HG03095 (cell line): ENCODE results near the gene CDC34.

Experiments
- ATAC-seq: cut with Tn5 transposase; IDR thresholded peaks from one replicate; pipeline ENCODE4 v1.9.1; 2021; ENCODE audit warnings: moderate library complexity; ENCODE audit not compliant: unreplicated experiment

Gene CDC34

DNA sequence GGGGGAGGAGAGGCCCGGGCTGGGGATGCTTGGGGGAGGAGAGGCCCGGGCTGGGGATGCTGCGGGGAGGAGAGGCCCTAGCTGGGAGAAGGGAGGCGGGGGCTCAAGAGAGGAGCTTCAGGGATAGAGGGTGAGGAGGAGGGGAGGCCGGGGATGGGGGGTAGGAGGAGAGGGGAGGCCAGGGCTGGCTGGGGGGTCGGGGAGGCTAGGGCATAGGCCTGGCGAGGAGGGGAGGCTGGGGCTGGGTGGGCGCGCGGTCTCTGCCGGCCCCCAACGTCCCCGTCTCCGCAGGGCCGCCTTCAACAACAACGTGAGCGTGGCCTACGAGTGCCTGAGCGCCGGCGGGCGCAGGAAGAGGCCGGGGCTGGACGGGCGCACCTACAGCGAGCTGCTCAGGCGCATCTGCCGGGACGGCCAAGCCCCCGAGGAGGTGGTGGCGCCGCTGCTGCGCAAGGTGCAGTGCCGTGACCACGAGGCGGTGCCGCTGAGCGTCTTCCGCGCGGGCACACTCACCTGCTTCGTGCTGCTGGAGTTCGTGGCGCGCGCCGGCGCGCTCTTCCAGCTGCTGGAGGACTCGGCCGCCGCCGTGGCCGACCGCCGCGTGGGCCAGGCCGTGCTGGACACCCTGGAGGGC lies 12.8 kb upstream of the CDC34 start:
- ATAC-seq, result no peak

DNA sequence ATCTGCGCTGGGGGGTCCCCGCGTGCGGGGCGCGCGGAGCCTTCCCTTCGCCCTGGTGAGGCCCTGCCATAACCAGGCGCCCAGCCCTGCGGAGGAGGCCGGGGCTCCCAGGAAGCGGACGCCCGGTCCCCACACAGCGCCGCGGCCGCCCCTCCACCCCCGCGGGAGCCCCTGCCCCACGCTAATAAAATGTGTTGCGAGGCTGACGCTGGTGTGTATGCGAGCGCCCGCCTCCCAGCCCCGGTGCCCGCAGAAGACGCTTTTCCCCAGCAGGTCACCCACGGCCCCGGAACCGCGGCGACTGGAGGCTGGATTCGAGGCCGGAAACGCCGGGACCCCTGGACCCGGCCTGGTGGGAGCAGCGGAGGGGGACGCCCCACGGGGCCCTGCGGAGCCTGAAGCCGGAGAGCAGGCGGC lies 12.1 kb upstream of the CDC34 start:
- no peak for ATAC-seq

DNA sequence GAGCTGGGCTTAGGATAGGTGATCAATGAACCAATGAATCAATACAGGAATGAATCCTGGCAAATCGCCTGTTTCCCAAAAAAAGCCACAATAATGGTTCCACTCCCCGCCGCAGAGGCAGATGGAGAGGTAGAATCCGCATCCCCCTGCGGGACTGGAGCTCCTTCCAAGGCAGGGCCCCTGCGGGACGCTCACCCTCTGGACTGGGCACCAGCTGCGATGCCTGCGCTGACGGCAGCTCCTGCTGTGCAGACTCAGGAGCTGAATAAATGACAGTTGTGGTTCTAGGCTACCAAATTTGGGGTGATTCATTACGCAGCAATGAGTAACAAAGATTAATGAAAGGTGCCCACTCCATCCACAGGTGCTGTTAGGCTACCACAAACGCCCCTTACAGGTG lies 8.8 kb upstream of the CDC34 start:
- no peak for ATAC-seq

DNA sequence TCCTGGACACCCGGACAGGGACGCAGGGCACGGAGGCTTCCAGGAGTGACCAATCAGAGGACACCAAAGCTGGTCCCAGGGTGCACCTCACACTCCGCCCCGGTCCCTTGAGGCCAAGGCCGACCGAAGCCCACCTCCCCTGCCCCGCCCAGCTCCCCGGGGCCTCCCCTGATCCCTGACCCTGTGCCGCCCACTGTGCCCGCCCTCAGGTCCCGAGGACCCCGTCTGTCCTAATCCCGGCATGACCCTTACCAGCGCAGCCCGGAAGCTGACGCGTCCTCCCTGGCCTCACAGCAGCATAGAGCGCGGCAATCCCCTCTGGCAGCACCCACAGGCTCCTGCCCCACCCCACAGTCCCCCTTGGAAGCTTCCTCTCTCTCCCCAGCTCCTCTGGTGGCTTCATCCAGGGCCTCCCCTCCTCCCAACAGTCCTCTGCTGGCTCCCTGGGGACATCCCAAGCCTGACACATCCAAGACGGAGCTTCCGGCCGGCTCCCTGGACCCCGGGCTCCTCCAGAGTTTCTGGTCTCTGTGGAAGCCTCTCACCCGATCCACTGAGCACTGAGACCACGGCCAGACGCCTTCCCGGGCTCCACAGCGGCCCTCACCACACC lies 7.4 kb upstream of the CDC34 start:
- ATAC-seq, result no peak

DNA sequence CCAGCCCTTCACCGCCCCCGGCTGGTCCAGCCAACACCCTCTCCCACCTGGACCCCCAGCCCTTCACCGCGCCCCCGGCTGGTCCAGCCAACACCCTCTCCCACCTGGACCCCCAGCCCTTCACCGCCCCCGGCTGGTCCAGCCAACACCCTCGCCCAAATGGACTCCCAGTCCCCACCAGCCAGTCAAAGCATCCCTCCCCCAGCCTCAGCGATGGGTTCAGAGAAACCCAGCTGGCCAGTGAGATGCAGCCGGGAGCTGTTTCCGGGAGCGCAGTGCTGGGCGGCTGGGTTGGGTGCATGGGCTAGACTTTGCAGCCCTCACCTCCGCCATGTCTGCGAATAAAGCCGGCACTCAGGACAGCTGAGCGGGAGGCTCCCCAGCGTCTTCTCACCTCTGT lies 6.5 kb upstream of the CDC34 start:
- ATAC-seq, result no peak

DNA sequence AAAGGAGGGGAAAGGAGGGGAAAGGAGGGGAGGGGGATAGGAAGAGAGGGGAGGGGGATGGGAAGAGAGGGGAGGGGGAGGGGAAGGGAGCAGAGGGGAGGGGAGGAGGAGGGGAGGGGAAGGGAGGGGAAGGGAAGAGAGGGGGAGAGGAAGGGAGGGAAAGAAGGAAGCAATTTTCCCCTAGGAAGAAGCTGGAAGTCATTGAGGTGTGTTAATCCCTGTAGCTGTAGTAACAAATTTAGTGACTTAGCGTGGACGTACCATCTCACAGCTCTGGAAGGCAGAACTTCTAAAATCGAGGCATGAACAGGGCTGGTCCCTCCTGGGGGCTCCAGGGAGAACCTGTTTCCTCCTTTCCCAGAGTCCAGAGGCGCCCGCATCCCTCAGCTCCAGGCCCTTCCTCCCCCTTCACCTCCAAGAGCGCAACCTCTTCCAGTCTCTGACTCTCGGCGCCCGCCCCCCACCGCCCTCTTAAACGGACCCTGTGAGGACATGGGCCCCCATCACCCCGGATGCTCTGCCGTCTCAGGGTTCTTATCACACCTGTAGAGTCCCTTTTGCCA lies 5.6 kb upstream of the CDC34 start:
- no peak for ATAC-seq

DNA sequence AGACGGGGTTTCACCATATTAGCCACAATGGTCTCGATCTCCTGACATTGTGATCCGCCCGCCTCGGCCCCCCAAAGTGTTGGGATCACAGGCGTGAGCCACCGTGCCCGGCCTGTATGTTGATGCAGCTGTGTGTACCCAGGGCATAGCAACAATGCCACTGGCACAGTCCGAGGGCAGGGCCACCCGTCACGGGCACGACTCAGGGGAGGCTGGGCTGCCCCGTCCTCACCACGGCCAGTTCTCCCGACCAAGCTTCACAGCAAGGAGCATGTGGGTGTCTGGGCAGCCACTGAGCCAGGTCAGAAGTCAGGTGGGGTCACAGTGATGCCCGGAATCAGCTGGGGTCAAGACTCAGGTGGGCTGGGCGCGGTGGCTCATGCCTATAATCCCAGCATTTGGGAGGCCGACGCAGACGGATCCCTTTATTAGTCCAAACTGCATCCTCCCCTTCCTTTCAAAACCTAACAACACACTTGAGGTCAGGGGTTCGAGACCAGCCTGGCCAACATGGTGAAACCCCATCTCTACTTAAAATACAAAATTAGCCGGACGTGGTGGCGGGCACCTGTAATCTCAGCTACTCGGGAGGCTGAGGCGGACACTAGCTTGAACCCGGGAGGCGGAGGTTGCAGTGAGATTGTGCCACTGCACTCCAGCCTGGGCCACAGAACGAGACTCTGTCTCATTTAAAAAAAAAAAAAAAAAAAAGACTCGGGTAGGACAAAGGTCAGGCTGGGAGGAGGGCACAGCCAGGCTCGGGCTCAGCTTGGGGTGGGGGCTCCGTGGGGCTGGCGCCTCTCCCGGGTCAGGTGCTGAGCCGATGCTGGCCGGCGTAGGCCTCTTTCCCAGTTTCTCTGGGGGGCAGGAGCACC lies 1.2 kb upstream of the CDC34 start:
- no peak for ATAC-seq

DNA sequence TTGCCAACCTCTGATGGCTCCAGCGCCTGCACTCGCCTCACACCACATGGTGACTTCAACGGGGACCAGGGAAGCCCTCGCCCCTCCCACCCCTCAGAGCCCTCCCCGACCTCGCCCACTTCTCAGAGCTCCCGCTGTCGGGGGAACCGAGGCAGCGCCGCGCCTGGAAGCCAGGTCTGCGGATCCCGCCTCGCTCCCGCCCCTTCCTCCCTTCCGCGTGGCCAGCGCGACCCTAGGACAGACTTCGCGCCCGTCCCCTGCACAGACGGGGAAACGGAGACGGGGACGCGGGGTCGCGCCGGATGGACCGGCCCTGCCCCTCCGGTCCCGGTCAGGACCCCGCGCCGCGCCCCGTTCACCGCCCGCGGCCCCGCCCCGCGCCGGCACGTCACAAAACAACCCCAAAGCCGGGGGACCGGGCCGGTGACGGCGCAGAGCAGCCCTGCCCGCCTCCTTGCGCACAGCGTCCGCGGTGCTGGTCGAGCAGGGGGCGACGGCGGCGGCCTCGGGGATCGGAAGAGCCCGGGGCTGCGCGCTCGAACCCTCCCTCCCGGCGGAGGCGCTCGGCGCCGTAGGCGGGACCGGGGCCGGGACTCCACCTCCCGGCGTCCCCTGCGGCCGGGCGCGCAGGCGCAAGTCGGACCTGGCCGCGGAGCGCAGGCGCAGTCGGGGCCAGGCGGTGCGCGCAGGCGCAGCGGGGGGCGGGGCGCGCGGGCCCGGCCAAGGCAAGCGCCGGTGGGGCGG lies 379 bp upstream of the CDC34 start:
- ATAC-seq, result peak; percentile 41

DNA sequence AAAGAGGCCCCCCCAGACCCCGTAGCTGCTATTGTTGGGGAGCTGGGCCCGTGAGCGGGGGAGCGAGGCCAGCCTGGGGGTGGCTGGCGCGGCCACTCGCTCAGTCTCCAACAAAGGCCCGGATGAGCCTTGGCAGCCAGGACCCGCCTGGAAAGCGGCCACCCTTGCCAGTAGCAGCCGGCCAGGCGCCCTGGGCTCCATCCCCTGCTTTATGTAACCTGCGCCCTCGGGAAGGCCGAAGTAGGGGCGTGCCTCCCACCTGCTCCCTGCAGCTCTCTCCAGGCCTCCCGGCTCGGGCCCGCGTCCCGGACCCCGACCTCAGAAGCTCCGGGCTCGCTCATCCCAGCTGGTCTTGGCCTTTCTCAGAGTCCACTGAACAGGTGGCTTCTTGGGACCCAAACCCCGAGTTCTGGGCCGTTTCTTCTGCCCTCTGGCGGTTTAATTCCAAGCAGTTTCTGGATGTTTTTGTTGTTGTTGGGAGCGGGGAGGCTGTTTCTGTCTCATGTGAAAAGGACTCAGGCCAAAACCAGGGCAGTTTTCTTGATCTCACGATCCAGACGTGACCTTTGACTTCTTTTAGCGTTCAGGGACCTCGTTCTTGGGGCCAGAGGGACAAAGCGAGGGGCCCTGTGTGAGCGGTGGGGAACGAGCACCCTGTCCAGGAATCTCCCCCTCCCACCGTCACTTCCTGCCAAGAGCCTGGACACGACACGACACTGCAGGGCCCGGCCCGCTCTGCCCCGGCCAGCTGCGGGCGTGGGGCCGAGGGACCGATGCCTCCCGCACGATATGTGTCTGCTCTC lies 1.2 kb downstream of the CDC34 start:
- peak; percentile 11 for ATAC-seq

DNA sequence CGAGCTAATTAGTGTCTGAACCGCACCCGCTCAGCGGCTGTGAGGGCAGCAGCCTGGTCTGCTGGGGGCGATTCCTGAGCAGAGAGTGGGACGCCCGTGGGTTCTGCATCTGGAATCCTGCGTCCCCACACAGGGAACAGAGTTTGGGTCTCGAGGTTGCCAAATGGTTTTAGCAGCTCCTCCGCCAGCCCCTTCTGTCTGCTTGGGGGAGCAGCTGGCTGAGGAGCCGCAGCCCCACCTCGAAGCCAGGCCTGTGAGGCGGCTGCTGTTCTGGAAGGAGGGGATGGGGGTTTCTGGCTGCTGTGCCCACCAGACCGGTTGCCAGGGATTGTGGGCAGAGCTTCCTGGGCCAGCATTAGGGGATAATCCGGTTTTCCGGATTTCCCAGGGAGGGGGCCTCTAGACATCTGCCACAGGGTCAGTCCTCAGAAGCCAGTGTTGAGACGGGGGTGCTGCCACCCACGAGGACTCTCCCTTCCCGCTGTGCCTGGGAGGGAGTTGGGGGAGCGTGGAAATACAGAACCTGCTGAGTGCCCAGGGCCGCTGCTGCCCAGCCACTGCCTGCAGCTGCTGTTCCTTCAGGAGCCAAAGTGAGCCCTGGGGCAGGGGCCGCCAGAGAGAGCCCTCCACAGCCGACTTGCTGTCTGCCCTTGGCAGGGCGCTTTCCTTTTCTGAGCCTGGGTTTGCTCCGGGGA lies 2.0 kb downstream of the CDC34 start:
- ATAC-seq, result no peak

DNA sequence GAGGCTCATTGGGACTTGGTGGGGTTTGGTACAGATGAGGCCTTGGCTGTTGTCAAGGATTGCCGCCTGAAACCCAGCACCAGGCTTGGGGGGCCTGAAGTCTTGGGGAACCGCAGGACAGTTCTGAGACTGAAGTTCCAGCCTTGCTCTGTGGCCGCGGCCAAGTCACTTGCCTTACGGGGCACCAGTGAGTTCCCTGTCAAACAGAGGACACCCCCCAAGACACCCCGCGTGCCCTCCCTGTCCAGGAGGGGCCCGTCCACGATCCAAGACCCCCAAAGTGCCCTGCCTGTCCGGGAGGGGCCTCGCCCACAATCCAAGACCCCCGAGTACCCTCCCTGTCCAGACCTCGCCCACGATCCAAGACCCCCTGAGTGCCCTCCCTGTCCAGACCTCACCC lies 2.5 kb downstream of the CDC34 start:
- ATAC-seq, result no peak

DNA sequence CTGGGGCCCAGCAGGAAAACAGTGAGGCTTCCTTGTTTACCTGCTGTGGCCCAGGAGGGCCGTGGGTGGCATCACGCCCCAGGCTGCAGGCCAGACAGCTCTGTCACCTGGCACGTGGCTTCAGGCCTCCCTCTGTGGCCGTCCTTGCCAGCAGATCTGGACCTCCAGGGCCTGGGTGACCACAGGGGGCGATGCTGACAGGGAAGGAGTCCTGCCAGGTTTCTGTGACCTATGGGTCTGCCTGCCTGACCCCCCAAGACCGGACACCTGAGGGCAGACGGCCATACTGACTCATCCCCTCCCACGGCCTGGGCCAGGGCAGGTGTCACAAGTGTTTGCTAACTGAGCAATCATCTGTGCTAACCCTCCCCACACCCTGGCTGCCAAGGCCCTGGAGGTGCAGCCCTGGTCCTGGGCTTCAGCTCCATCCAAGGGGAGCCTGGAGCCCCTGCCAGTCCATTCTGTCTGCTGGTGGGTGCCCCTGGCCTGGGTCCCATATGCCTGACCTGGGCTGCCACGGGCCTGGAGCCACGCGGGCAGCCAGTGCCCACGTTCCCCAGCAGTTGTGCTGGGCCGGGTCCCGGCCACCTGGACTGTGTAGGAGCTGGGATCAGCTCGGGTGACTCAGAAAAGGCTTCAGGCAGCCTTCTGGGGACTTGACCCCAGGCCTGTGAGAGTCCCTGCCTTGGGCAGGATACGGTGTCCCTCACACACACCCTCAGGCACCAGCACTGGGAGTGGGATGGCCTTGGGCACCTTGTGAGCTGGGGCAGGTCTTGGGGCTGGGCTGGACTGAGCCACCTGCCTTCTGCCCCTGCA lies 3.7 kb downstream of the CDC34 start:
- no peak for ATAC-seq

DNA sequence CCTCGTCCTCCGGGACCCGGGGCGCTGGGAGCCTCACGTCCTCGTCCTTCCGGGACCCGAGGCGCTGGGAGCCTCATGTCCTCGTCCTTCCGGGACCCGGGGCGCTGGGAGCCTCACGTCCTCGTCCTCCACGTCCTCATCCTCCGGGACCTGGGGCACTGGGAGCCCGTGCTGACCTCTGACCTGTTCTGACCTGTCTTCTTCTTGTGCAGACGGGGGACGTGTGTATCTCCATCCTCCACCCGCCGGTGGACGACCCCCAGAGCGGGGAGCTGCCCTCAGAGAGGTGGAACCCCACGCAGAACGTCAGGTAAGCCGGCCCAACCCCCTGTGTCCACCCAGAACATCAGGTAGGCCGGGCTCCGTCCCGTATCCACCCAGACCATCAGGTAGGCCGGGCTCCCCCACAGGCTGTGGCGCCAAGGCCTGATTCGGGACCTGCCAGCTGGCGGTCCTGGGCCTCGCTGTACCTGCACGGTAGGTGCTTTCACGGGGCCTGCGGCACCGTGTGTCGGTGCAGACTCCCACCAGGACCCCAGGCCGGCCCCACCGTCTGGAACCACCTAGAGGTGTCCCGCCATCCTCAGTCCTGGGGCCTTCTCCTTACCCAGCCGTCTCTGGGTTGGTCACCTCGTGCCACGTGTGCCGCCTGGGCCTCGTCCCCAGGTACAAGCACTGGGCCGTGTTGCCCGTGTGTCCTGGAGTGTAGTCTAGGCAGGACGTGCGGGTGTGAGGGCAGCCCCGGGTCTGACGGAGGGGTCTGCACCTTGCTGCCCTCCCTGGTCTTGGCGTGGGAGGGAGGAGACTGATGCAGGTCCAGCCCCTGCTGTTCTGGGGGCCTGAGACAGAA lies 4.7 kb downstream of the CDC34 start:
- no peak for ATAC-seq

DNA sequence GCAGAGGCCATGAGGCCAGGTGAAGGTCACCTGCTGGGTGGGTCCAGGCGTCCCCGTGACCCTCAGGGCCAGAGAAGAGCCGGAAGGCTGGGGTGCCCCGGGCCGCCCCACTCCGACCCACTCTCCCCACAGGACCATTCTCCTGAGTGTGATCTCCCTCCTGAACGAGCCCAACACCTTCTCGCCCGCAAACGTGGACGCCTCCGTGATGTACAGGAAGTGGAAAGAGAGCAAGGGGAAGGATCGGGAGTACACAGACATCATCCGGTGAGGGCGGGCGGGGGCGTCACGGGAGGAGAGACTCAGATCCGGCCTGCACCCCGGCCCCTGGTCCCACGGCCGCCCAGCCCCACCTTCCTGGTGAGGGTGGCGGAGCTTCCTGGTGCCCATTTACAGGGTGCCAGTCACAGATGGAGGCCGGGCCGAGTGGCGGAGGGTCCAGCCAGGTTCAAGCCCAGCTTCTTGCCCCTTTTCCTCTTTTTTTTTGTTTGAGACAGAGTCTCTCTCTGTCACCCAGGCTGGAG lies 5.4 kb downstream of the CDC34 start:
- ATAC-seq, result no peak

DNA sequence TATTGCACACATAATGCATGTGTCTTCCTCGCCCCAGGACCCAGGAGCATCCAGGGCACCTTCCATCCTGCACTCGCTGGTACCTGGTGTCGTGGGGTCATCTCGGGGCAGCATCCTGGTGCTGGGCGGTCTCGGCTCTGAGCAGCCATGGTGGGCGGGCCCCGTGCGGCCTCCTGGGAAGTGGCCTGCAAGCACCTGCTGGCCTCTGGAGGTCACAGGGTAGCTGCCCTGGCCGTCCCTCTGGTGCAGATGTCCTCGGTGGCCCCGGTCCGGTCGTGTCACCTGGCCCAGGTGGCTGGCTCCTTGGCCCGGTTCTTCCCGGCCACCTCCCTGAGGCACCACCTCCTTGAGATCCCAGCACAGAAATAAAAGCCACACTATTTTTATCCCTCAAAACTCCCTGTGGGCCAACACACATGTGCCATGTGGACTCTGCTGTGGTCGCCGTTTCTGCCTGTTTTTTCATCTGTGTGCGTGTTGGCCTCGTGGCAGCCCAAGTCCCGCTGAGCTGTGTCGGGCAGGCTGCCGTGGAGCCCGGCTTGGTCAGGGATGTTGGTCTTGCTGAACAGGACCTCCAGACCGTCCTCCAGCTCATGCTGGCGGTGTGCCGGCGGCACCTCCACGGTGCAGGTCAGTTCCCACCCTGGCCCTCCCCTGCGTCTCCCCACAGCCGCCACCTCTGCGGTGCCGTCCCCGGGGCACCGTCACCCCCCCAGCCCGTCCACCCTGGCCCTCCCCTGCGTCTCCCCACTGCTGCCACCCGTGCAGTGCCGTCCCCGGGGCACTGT lies 7.3 kb downstream of the CDC34 start:
- ATAC-seq, result no peak

DNA sequence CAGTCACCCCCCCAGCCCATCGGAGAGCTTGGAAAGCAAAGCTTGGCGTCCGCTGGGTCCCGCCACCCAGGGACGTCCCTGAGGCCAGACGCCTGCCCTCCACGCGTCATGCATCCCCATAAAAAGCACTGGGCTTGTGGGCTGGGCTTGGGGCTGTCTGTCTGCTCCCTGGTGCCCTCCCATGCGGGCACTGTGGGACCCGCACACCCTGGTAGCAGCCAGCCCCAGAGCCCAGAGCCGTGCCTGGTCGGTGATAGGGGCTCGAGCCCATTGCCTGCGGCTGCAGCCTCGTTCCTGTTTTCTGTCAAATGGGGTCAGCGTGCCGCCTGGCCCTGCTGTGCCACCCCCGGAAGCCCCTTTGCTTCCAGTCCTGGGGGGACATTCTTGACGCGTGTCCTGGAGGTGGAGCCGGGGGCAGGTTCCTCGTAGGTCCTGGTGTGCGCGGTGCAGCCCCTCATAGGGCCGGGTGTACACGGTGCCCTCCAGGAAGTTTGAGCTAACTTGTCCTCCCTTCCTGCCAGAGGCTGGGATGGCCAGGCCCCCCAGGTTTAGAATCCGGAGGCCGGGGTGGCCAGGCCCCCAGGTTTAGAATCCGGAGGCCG lies 8.0 kb downstream of the CDC34 start:
- ATAC-seq, result no peak
